Gastrocnemius medialis (tissue), 4 donors: ENCODE data around the gene WTAP. TPM values are rescaled to one million over a fixed set of nuclear protein-coding genes. Genes with fewer than 3 reads are reported as not detected.

Experiments
- ATAC-seq, 2 donors: fragments of 150-250 bp; one replicate each; pipeline ENCODE4 v1.9.1; 2016
- DNase-seq, 2 donors: peaks; one replicate each; pipeline ENCODE4 v3.0.0-alpha.2; 2019
- H3K27ac ChIP-seq, 4 donors: fragments of 200-600 bp; sonication (generic); 1 replicate in 1 of 4; 2 replicates in 3 of 4; pipeline ENCODE4 v1.5.1; 2016 to 2018; ENCODE audit warnings: mild to moderate bottlenecking in 2 of 4, moderate library complexity in 1 of 4
- H3K27me3 ChIP-seq, 3 donors: fragments of 200-600 bp; sonication (generic) in 2 of 3; 1 replicate in 1 of 3; 2 replicates in 2 of 3; pipeline versions ENCODE4 v1.5.1 to v1.6.0; 2016 to 2019; ENCODE audit warnings: mild to moderate bottlenecking in 1 of 3, moderate library complexity in 1 of 3
- H3K36me3 ChIP-seq, 2 donors: fragments of 200-600 bp; sonication (generic) in 1 of 2; one replicate each; pipeline ENCODE4 v1.5.1; 2017 to 2018
- H3K4me1 ChIP-seq, 2 donors: fragments of 200-600 bp; sonication (generic) in 1 of 2; one replicate each; pipeline ENCODE4 v1.5.1; 2016 to 2017; ENCODE audit warnings: mild to moderate bottlenecking in 2 of 2
- H3K4me3 ChIP-seq, 4 donors: fragments of 200-600 bp; sonication (generic) in 3 of 4; 1 replicate in 1 of 4; 2 replicates in 3 of 4; pipeline ENCODE4 v1.5.1; 2016 to 2019; ENCODE audit warnings: mild to moderate bottlenecking in 2 of 4
- H3K9me3 ChIP-seq, 3 donors: fragments of 200-600 bp; sonication (generic) in 2 of 3; 1 replicate in 1 of 3; 2 replicates in 2 of 3; pipeline ENCODE4 v1.5.1; 2016 to 2019
- CTCF ChIP-seq, 5 experiments: fragments of 450-650 bp in 3 of 5; fragments of 200-600 bp in 2 of 5; sonication (generic) in 2 of 5; IDR thresholded peaks in 4 of 5; conservative IDR thresholded peaks in 1 of 5; 1 replicate in 4 of 5; 2 replicates in 1 of 5; pipeline ENCODE4 v1.5.1; 2016 to 2019; ENCODE audit warnings: antibody characterized with exemption in 5 of 5, mild to moderate bottlenecking in 3 of 5, moderate library complexity in 3 of 5
- POLR2A ChIP-seq, 2 donors: fragments of 450-650 bp; IDR thresholded peaks; one replicate each; pipeline ENCODE4 v1.6.1; 2017; ENCODE audit warnings: antibody characterized with exemption in 2 of 2, mild to moderate bottlenecking in 2 of 2, moderate library complexity in 2 of 2
- in situ Hi-C, 4 donors: fragments of 200-750 bp; cut with MboI; loops; one replicate each; pipeline versions ENCODE4 v1.15.0 to v1.8.0; 2017; ENCODE audit warnings: low sequenced_read_pairs in 4 of 4
- intact Hi-C: fragments of 100-400 bp; cut with DNase I; formaldehyde crosslinking; loops from one replicate; pipeline ENCODE4 v1.15.1; 2023; ENCODE audit warnings: low total_unique reads
- total RNA-seq, 4 donors: library from RNA; depleted of rRNA; stranded (reverse); fragments of >200 nt; gene quantifications; one replicate each; pipeline versions ENCODE4 v1.1.0 to v1.2.3, GENCODE V29; 2016

The WTAP gene
- total RNA-seq, 4 donors from 2014 or later = 147 to 238 (median 193) TPM

GRCh38 chr6:159761129-159761872, 34.0 kb downstream of the WTAP start:
- peak overlapping the region; percentile 96 to 99 (median 96) for H3K27ac ChIP-seq
- intact Hi-C loops (loop anchor here (2.0 kb wide), 1 partner anchor 18 kb away; no protein-coding TSS in a partner anchor), in situ Hi-C loops (no loop called here)
- H3K4me1 ChIP-seq = peaks cover 13 to 19% of the 10 kb centered on the region in 2 donors
- no peaks in the 10 kb centered on the region for H3K27me3 ChIP-seq
- ATAC-seq = peak in 1 of 2 donors; percentile 15
- TF ChIP-seq CTCF (IDR thresholded peaks at IDR 0.05 in 4 of 5, conservative IDR thresholded peaks at IDR 0.05 in 1 of 5) = no peak
- TF ChIP-seq POLR2A (IDR thresholded peaks at IDR 0.05) = no peak
- peak in 1 of 2 donors; percentile 4 for DNase-seq
- peak overlapping the region; percentile 84 to 90 (median 88) for H3K4me3 ChIP-seq
- peaks cover 0 to 34% of the 10 kb centered on the region in 2 donors for H3K36me3 ChIP-seq
- H3K9me3 ChIP-seq = no peaks in the 10 kb centered on the region

- peak; percentile 47 to 68 for TF ChIP-seq POLR2A (IDR thresholded peaks at IDR 0.05)
- TF ChIP-seq CTCF (IDR thresholded peaks at IDR 0.05 in 4 of 5, conservative IDR thresholded peaks at IDR 0.05 in 1 of 5) = peak in 2 of 5 experiments; percentile 8 to 40
- H3K4me3 ChIP-seq = peak within 1 kb of the TSS; percentile 84 to 90 (median 88)
- in situ Hi-C loops = no loop called here
- DNase-seq (peak; percentile 95 to 96), ATAC-seq (peak; percentile 98 to 99)
- no peaks in the 10 kb centered on the region for H3K9me3 ChIP-seq
- peaks cover 0 to 33% of the 10 kb centered on the region in 2 donors for H3K36me3 ChIP-seq
- peaks cover 13 to 19% of the 10 kb centered on the region in 2 donors for H3K4me1 ChIP-seq
- H3K27me3 ChIP-seq = no peaks in the 10 kb centered on the region
- intact Hi-C loops = loop anchor here (1.0 to 2.0 kb wide), 4 partner anchors 19 to 69 kb away; partner anchors contain the start of genes SOD2, TCP1 and WTAP
- peak within 1 kb of the TSS; percentile 96 to 99 (median 96) for H3K27ac ChIP-seq
These were observed 34.8 kb downstream of the WTAP start, which contains the start of gene ACAT2 for GRCh38 chr6:159761873-159762680. Gene ACAT2 (plus strand): TSS chr6:159762045. CDS start chr6:159762088, 43 bp downstream.

- Histone ChIP-seq H3K4me1 (peaks cover 13 to 19% of the 10 kb centered on the region in 2 donors), H3K9me3 (no peaks in the 10 kb centered on the region), H3K4me3 (peak overlapping the region; percentile 84 to 90 (median 88)), H3K27me3 (no peaks in the 10 kb centered on the region), H3K36me3 (peaks cover 0 to 33% of the 10 kb centered on the region in 2 donors), H3K27ac (peak overlapping the region; percentile 96 to 99 (median 96))
- no peak for DNase-seq
- intact Hi-C loops (loop anchor here (1.0 to 2.0 kb wide), 3 partner anchors 27 to 70 kb away; partner anchors contain the start of genes SOD2, TCP1 and WTAP), in situ Hi-C loops (no loop called here)
- no peak for ATAC-seq
- TF ChIP-seq POLR2A (IDR thresholded peaks at IDR 0.05) (no peak), CTCF (IDR thresholded peaks at IDR 0.05 in 4 of 5, conservative IDR thresholded peaks at IDR 0.05 in 1 of 5) (no peak)
These were observed 35.5 kb downstream of the WTAP start for GRCh38 chr6:159762681-159763293.

GRCh38 chr6:159766906-159767305, 39.6 kb downstream of the WTAP start:
- Histone ChIP-seq H3K27ac (no peak overlapping the region), H3K9me3 (no peaks in the 10 kb centered on the region), H3K27me3 (no peaks in the 10 kb centered on the region), H3K4me1 (peaks cover 5 to 9% of the 10 kb centered on the region in 2 donors), H3K36me3 (peaks cover 0 to 37% of the 10 kb centered on the region in 2 donors), H3K4me3 (no peak overlapping the region)
- intact Hi-C loops (no loop called here), in situ Hi-C loops (no loop called here)
- DNase-seq (no peak), ATAC-seq (no peak)
- TF ChIP-seq CTCF (IDR thresholded peaks at IDR 0.05 in 4 of 5, conservative IDR thresholded peaks at IDR 0.05 in 1 of 5) = no peak
- no peak for TF ChIP-seq POLR2A (IDR thresholded peaks at IDR 0.05)
